Jurkat, Clone E6-1 (cell line): ENCODE data around the gene DIO1.

Source experiments
- DNase-seq: peaks from one replicate; pipeline ENCODE4 v3.0.0-alpha.2; 2011; ENCODE audit warnings: low read depth, low spot score
- H3K4me3 ChIP-seq: 2 replicates; pipeline ENCODE4 v1.5.1; 2011; ENCODE audit warnings: mild to moderate bottlenecking, low read length, control low read depth, moderate library complexity

Gene DIO1

DNA sequence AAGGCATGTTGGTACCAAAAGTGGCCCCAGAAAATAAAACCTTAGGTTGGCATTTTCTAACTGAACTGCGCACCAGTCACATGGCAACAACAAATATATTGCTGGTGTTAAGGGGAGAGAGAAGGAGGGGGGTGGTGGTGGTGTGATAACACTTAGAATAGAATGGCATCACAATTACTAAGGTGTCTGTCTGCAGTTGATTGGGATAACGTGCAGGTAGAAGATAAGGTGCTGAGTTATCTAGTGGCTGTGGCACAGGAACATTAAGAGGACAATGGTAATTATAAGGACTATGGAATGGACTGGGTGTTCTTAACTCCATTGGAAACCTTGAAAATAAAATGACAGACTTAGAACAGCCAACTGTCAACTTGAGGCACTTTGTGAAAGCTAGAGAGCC lies 3.0 kb upstream of the DIO1 start:
- H3K4me3 ChIP-seq = no peak overlapping the region
- no peak for DNase-seq

DNA sequence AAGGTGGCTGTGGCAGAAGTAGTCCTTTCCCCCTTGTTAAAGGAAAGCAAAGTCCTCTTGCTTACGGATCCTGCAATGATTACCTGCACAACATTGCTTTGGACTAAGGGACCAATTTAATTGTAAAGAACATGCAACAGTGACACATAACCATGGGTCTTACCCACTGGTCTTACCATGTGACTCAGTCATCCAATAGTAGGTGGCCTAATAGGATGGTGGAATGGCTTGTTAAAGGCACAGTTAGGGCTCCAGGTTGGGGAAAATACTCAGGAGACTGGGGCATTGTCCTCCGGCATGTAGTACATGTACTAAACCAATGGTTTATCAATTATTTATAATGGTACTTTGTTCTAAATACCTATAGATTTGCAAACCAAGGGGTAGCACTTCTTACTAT lies 2.3 kb upstream of the DIO1 start:
- no peak overlapping the region for H3K4me3 ChIP-seq
- DNase-seq = no peak

DNA sequence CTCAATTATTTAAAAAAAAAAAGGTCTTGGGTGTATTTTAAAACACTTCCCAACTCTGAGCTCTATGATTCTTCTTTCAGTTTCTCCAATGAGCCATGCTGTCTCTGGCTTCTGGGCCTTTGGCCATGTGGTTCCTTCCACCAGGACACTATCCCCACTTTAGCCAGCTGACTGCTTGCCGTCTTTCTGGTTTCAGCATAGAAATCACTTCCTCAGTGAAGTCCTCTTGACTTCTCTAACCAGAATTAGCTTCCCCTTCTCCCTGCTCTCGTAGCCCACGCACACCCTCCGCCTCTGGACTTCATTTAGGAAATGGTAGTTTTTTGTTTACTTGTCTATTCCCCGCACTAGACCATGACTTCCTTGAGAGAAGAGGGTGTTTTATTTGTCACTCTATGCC lies 1.1 kb upstream of the DIO1 start:
- no peak for DNase-seq
- H3K4me3 ChIP-seq = no peak overlapping the region

DNA sequence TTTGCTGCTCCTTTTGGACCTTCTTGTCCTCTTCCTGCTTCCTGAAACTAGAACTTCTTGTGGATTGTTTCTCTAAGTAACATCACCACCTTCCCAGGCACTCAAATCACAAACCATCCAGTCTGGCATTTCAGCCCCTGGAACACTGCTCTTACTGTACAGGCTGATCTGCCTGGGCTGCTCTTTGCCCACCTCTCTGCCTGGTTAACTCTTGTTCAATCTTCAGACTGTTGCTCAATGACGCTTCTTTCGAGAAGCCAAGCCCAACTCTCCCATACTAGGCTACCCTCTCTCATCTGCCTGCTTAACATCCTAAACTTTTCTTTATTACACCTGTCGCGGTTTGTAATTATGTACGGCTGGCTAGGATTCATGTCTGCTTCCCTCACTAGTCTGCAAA lies 657 bp downstream of the DIO1 start:
- no peak for DNase-seq
- no peak overlapping the region for H3K4me3 ChIP-seq

DNA sequence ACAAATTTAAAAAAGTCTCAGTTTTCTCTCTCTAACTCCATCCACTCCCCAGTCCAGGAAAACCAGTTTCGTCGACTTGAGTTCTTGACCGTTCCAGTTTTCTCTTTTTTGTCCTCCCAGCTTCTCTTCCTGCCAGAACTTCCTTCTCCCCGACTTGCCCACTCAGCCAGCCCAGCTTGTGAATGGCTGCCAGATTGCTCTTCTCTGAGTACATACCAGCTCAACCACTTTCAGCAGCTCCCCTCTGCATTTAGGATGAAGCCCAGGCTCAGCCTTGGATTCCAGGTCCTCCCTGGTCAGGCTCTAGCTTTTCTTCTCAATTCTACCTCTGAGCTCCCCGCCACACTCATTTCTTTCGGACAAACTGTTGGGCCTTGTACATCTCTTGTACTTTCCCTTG lies 1.4 kb downstream of the DIO1 start:
- no peak overlapping the region for H3K4me3 ChIP-seq
- DNase-seq = no peak

DNA sequence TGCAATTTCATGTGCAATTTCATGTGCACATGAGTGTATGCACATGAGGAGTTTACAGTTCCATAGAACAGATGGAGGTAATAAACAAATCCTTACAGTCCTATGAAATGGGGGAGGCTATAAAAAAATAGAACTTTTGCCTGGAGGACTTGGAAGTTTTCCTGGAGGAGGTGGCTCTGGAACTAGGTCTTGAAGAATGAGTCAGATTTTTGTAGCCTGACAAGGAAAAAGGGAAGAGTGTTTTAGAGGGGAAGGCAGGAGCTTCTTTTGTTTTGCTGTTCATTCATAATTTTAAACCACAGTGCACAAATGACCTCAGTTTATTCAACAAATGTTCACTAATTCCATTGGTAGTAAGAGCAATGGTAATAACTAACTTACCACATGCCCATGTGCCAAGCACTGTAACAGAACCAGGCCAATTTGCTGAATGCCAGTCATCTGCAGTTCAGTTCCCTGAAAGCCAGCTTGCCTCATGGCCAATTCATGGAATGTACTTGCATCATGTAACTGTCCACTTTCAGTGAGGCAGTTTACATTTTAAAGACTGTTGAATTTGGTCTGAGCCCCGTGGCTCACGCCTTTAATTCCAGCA lies 2.7 kb downstream of the DIO1 start:
- DNase-seq = no peak
- H3K4me3 ChIP-seq = no peak overlapping the region

DNA sequence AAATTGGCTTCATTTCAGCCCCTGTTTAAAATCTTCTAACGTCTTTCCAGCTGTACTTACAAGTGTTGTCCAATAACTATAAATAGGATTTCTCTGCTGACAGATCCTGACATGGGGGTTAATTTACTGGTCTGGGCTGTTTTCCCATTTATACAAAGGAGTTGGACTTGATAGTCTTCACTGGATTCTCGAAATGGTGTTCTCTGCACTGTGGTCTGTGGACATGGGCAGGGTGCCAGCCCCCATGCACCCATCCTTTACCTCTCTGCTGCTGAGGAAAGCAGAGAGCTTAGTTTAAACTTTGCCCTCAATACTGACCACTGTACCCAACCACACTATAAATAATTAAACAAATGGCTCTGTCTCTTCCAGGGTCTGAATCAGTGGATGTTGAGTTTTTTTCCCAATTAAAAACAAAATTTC lies 5.2 kb downstream of the DIO1 start:
- no peak for DNase-seq
- no peak overlapping the region for H3K4me3 ChIP-seq

DNA sequence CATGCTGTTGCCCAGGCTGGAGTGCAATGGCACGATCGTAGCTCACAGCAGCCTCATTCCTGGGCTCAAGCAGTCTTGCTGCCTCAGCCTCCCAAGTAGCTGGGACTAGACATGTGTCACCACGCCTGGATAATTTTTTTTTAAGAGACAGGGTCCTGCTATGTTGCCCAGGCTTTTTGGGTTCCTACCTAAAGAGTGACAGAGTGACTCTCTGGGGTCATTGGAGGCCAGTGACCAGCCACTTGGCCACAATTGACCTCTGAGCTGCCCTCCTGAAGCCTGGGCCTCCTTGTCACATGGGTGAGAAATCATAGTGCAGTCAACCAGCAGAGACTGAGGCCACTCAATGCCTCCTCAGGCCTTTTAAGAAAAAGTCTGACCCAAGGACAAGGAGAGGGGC lies 5.7 kb downstream of the DIO1 start:
- no peak for DNase-seq
- H3K4me3 ChIP-seq = no peak overlapping the region

DNA sequence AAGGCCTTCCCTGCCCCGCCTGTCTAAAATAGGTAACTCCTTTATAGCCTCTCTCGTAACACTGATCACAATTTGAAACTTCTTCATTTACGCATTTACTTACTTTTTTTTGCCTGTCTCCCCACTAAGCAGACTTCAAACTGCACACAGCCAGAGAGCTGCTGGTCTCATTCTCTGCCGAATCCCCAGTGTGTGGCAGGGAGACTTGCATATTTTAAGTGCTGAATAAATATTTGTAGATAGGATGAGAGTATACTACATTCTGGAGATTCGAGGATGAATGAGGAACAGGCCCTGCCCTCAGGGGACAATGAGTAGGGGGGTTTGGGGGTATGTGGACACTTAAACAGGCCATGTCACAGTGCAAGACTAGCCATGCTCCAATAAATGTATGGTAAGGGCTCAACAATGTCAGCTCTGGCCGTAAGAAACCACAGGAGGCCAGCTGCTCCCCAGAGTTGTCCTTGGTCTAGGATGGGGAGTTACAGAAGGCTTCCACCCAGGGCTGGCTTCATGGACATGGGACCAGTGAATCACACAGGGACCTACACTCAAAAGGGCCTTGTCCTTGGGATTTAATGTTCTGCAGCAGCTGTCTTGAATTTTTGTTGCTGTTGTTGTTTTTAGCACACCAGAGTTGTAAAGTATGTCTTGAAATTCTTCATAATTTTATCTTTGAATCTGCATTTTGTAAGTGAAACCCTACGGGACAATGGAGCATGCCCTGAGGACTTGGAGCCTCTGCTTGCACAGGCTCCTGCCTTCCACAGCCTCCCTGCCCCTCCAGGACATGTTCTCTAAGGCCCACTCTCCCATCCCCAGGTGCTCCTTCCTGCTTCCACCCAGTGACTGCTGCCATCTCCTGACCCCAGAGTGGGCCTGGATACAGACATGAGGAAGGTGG lies 8.5 kb downstream of the DIO1 start:
- H3K4me3 ChIP-seq = no peak overlapping the region
- DNase-seq = no peak

DNA sequence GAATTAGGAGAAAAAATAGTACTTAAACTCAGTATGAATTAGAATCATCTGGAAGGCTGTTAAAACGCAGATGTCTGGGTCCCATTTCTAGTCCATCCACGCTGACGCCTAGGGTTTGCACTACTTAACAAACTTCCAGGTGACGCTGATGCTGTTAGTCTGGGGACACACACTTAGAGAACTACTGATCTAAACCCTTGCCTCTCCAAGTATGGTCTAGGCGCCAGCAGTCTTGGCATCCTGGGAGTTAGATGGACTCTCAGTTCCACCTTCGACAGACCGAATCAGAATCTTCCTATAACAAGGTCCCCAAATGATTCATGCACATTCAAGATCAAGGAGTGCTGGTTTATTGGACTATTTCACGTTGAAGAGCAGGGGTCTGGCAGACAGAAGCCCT lies 11.5 kb downstream of the DIO1 start:
- DNase-seq = no peak
- H3K4me3 ChIP-seq = no peak overlapping the region

DNA sequence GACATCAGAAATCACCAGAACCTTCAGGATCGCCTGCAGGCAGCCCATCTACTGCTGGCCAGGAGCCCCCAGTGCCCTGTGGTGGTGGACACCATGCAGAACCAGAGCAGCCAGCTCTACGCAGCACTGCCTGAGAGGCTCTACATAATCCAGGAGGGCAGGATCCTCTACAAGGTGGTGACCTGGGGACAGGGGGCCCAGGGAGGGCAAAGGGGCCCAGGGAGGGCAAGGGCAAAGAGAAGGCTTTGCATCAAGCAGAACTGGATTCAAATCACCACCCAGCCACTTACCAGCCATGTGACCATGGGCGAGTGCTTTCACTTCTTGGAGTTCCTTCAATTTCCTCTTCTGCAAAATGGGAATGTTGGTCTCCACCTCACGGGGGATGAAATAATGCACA lies 12.1 kb downstream of the DIO1 start:
- DNase-seq = no peak
- no peak overlapping the region for H3K4me3 ChIP-seq

DNA sequence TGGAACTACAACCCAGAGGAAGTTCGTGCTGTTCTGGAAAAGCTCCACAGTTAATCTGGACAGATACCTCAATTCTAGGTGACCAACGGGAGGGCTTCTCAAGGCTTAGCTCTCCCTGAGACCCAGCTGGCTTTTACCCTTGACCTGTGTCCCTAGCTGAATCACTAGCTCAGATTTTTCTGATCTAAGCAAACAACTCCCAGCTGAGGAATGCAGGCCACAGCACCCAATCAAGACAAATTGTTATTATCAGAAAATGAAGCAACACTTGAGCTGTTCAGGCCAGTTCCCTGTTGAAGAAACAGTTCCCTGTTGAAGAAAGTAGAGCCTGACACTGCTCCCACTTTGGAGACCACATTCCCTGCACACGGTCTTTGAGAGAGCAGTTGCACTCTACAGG lies 16.0 kb downstream of the DIO1 start:
- no peak for DNase-seq
- H3K4me3 ChIP-seq = no peak overlapping the region

DNA sequence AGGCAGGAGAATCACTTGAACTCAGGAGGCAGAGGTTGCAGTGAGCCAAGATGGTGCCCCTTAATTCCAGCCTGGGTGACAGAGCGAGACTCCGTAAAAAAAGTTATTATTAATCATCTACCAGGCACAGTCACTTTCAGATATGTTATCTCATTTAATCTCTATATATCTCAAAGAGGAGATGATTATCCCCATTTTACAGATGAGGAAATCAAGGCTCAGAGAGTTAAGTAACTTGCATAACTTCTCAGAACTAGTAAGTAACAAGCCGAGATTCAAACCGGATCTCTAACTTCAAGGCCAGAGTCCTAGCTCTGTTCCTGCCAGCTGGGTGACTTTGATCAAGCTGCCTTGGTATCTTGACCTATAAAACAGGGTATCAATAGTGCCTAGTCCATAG lies 17.5 kb downstream of the DIO1 start:
- DNase-seq = no peak
- H3K4me3 ChIP-seq = no peak overlapping the region

DNA sequence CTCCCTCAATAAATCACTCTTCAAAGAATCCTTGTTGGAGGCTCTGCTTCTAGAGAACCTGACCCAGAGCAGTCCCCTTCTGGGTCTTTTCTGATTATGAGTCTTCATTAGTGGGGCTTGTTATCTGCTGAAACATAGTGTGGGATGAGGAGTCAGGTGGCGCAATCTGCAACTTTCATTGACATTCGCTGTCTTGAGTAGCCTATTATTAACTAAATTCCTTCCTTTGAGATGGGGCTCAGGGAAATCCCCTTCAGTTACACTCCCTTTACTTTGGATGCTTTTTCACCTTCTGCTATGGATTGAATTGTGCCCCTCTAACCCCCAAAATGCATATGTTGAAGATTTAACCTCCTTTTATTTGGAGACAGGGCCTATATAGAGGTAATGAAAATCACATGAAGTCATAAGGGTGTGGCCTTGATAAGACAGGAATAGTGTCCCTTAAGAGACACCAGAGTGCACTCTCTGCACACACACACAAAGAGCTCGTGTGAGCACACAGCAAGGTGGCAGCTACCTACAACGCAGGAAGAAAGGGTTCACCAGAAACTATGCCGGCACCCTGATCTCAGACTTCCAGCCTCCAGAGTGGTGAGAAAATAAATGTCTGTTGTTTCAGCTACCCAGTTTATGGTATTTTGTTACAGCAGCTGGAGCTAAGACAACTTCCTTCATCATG lies 19.5 kb downstream of the DIO1 start:
- no peak for DNase-seq
- no peak overlapping the region for H3K4me3 ChIP-seq

DNA sequence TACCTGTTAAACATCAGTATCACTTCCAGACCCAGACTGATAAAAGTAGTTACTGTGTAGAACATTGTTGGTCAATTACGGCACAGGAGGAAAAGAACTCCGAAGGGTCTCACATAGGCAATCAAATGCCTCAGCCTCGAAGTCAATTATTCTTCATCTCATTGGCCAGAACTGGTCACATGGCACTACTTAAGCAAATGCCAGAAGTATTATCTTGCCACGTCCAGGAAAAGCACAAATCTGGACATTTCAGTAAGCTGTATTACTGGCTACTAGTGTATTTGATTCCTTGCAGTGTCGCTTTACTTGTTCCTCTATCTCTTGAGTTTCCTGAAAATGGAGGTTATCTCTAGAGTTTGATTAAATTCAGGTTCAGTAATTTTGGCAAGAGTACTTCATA lies 24.4 kb downstream of the DIO1 start:
- H3K4me3 ChIP-seq = no peak overlapping the region
- no peak for DNase-seq

DNA sequence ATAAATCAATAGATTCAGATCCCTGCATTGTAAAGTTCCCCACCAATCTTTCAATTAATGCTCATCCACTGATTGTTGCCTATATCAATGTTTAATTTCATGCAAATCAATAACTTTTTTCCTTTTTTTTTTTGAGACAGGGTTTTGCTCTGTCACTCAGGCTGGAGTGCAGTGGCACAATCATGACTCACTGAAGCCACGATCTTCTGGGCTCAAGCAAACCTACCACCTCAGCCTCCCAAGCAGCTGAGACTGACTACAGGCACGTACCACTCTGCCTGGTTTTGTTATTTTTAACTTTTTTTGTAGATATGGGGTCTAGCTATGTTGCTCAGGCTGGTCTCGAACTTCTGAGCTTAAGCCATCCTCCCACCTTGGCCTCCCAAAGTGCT lies 25.7 kb downstream of the DIO1 start:
- no peak for DNase-seq
- no peak overlapping the region for H3K4me3 ChIP-seq

DNA sequence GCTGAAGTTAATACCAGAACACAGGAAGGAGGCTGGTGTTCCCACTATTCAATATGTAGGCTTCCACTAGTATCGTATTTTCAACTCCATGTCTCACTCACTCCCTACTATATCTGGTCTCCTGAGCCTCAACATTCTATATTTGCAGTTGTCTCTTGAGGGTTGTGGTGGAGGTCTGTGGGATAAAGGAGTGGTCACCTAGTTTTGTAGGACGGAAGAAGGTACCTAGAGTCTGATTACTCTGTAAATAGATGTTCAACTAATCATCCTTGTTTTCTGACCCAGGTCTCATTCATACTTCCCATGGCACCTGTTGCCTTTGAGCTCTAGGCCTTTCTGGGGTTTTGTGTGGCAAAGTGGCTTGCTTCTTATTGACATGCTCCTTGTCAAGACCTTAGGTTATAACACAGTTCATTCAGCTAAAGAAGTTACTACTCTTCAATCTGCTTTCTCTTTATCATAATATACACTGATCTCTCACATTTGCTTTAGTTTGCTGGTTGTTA lies 33.4 kb downstream of the DIO1 start:
- H3K4me3 ChIP-seq = no peak overlapping the region
- DNase-seq = no peak

DNA sequence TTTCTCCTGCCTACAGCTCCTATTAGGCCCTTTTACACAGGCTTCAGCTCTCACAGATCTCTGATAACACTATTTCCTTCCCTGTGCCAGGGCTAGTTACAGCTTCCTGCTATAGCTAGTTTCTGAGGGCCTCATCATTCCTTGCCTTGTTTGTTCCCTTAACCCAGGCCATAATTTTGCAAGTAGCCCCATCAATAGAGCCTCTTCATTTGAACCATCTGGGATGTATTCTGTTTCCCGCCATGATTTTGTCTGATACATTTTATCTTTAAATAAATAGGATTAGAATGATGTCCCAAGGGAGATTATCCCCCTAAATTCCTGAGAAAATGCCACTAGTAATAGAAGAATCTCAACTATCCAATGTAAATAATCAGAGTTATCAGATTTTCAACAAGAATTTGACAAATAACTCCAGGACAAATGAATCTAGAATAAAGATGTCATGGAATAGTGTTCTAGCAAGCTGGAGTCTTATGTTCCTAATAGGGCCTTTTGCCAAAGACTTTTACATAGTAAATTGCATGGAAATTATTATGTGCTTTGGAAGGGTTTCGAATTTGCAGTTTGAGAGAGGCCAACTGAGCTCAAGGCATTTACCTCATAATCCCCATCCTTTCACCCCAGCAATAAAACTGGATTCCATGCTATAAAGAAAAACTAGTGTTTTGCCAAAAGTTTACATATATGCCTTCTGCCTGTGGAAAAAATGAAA lies 35.4 kb downstream of the DIO1 start:
- no peak for DNase-seq
- H3K4me3 ChIP-seq = no peak overlapping the region

DNA sequence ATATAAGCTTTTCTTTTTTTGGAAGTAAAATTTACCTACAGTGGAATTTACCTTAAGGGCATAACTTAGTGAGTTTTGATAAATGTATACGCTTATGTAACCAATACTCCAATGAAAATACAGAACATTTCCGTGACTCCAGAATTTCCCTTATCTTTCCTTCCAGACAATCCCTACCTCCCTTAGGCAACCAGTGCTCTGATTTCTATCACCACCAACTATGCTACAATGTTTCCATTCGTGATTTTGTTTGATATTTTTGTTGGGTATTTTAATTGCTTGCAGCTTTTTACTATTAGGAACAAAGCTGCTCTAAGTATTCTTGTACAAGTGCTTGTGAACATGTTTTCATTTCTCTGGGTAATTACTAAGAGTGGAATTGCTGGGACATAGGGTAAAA lies 36.9 kb downstream of the DIO1 start:
- no peak for DNase-seq
- H3K4me3 ChIP-seq = no peak overlapping the region

DNA sequence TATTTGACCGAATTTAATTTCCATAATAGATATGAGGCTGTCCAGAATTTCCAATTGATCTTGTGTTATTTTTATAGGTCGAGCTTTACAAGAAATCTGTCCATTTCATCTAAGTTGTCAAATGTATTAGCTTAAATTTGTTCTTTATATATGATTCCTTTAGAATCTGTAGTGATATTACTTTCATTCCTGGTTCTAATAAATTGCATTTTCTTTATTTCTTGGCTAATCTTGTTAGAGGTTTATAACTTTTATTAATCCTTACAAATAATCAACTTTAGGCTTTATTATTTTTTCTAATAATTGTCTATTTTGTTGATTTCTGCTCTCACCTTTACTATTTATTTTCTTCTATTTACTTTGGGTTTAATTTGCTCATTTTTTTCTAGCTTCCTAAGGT lies 37.5 kb downstream of the DIO1 start:
- DNase-seq = no peak
- H3K4me3 ChIP-seq = no peak overlapping the region
